Loucy (cell line): ENCODE results near the gene FAM200C.

Experiments
- CTCF ChIP-seq: fragments of 200-600 bp; sonication (generic); conservative IDR thresholded peaks from 2 replicates; pipeline ENCODE4 v1.5.1; 2014; ENCODE audit warnings: mild to moderate bottlenecking, antibody characterized with exemption, low read length
- EZH2phosphoT487 ChIP-seq: fragments of 200-600 bp; IDR thresholded peaks from 2 replicates; pipeline ENCODE4 v1.6.1; 2018; ENCODE audit warnings: antibody characterized with exemption, mild to moderate bottlenecking, moderate library complexity, borderline replicate concordance

- TF ChIP-seq EZH2phosphoT487 (no peak), CTCF (no peak)
Measured at GRCh38 chr5:160387445-160387844, 12.4 kb downstream of the FAM200C start.
